T47D (cell line): ENCODE measurements around the gene ELOVL1.

Experiments used
- DNase-seq, 2 experiments: peaks; one replicate each; pipeline versions ENCODE4 v3.0.0 to v3.0.0-alpha.2; 2011 to 2012; ENCODE audit warnings: low read depth in 1 of 2, low spot score in 1 of 2
- JUND ChIP-seq: IDR thresholded peaks from 2 replicates; pipeline ENCODE4 v1.6.1; 2012; ENCODE audit warnings: low read depth
- in situ Hi-C: cut with HindIII; loops from 2 replicates; pipeline ENCODE4 v1.10.0; 2016; ENCODE audit warnings: low sequenced_read_pairs, low pct_unique_long_range_greater_than_20kb

Gene ELOVL1

DNA sequence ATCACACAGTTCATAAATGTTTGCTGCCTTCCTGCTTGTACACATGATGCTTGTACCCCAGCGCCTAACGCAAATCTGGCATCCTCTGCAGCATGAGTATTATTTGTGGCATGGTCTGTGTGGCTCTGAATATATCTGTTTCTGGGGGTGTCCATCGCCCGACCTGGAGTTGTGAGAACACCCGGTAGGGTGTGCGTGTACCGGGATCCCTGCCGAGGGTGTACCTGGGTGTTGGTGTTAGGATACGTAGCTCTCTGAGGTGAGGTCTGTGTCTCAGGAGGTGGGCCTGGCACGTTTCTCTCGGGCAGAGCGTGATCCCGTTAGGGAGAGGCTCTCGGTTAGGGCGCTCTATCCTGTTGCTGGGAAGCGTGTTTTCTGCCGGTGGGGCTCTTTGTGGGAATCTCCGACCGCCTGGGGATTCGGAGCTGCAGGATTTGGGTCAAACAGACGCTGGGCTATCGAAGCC lies 19.4 kb downstream of the ELOVL1 start:
- TF ChIP-seq JUND, result no peak
- in situ Hi-C loops, result no loop called here
- DNase-seq, result peak; percentile 23 to 52

DNA sequence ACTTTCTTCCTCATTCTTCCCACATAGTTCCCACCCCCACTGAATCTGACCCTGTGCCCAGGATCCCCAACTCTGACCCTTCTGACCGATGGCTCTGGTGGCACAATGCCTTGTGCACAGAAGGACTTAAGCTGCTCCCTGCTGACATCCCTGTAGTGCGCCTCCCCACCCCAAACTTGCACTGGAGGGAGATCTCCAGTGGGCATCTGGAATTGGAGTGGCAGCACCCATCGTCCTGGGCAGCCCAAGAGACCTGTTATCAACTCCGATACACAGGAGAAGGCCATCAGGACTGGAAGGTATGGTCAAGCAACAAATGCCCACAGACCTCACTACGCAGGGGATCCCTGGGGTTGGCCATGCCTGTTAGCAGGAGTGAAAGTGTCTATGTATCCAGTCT lies 21.2 kb downstream of the ELOVL1 start:
- TF ChIP-seq JUND, result no peak
- in situ Hi-C loops, result no loop called here

DNA sequence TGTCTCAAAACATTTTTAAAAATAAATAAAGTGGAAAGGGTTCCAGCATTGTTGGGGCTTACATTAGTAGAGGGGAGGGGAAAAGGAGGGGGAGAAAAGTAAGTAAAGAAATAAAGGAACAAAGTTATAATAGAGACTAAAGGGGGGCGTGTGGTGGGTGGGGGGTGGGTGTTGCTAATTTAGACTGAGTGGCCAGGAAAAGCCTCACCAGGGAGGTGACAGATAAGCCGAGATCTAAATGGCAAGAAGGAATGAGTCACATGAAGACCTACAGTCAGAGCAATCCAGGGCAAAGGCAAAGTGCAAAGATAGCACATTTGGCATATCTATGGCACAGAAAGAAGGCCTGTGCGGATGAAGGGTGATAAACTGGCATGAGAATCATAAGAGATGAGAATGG lies 22.7 kb downstream of the ELOVL1 start:
- no peak for TF ChIP-seq JUND
- in situ Hi-C loops, result no loop called here
- no peak for DNase-seq

More for the DNA sequence above, 21.2 kb downstream of the ELOVL1 start:
- no peak for DNase-seq

DNA sequence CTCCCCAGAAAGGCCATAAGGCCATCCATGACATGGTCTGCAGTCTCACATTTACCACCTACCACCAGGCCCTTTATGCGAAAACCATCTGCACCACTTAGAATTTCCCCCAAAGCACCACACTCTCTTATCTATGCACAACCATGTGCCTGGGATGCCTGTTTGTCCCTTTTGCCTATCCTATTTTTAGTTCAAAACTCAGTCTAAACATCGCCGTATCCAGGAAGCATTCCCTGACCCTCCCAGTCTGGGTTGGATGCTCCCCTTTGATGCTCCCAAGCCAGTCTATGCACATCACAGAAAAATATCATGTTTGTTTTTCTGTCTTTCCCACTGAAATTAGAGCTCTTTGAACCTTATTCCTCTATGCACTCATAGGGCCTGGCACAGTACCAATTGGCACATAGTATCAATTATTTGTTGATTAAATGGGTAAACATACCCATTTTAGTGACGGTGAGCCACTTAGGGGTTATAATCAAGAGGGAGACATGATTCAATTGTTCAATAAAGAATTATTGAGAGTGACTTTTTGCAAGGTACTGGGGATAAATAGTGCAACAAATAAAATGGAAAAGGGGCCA lies 23.5 kb downstream of the ELOVL1 start:
- DNase-seq, result no peak
- TF ChIP-seq JUND, result no peak
- in situ Hi-C loops, result no loop called here

DNA sequence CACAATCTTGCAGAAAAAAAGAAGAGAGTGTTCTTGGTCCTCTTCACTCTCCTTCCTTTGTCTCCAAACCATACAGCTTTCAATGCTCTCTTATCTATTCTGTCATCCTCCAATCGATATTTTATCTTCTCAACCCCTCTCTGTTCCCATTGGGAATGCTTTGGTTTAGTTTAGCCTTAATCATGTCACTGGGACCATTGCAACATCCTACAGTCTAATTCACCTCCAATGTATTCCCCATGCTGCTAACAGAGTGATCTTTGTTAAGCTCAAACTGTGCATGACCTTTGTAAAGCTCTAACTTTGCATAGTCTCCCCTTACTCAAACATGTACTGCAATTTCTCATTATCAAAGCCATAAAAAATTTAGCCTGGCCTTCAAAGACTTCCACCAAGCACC lies 27.3 kb downstream of the ELOVL1 start:
- no peak for TF ChIP-seq JUND
- DNase-seq, result no peak
- in situ Hi-C loops, result no loop called here

DNA sequence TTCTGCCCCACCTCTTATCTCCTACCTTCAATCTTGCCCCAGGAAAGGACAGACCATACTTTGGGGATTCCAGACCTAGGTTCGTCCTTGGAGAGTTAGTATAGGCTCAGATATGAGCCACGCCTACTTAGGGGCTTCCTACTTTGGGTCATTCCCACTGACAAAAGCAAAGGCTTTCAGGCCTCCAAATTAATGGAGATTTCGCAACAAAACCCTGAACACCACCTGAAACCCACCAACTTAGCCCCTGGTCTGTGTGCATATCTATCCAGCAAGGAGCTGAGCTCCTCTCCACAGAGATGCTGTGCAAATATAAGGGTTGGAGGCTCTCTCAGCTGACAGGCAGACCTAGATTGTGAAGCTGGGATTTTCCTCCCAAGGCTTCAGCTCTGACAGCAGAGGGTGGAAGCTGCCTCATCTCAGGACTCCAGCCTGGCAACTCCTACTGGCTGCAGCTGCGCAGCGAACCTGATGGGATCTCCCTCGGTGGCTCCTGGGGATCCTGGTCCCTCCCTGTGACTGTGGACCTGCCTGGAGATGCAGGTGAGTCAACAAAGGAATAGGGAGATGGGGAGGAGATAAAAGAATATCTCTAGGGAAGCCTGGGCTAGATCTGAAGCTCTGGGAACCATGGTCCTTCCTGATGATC lies 28.1 kb downstream of the ELOVL1 start:
- in situ Hi-C loops, result no loop called here
- no peak for DNase-seq
- TF ChIP-seq JUND, result no peak

DNA sequence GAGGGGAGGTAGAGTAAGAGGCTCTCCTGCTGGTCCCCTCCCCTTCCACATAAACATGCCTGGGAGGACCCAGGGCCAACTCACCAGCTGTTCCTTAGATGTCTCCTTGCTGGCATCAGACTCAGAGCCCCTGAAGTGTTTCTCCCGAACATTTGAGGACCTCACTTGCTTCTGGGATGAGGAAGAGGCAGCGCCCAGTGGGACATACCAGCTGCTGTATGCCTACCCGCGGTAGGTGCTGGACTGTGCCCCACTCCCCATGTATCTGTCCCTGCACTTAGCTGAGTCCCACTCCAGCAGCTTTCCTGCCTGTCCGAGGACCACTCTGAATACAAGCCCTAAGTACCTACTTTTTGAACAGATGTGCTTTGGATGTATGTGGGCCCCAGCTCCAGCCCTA lies 29.8 kb downstream of the ELOVL1 start:
- TF ChIP-seq JUND, result no peak
- in situ Hi-C loops, result no loop called here
- DNase-seq, result no peak

DNA sequence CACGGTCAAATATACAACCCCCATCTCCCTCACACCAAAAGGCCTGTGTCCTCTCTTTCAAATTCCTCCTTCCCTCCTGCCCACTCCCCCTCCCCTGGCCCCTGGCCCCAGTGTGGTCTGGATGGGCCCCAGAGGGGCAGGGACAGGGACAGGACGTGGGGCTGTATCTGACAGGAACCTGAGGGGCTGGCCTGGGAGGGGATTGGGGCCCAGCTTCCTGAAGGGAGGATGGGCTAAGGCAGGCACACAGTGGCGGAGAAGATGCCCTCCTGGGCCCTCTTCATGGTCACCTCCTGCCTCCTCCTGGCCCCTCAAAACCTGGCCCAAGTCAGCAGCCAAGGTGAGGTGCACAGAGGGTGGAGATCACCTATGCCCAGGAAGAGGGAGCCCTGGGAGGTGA lies 30.2 kb downstream of the ELOVL1 start, which contains the start of gene MPL:
MPL (plus strand) TSS at position 231 of the 400 bp plus-strand sequence; CDS start at position 262, 31 bp downstream.
- DNase-seq, result no peak
- in situ Hi-C loops, result no loop called here
- no peak for TF ChIP-seq JUND

DNA sequence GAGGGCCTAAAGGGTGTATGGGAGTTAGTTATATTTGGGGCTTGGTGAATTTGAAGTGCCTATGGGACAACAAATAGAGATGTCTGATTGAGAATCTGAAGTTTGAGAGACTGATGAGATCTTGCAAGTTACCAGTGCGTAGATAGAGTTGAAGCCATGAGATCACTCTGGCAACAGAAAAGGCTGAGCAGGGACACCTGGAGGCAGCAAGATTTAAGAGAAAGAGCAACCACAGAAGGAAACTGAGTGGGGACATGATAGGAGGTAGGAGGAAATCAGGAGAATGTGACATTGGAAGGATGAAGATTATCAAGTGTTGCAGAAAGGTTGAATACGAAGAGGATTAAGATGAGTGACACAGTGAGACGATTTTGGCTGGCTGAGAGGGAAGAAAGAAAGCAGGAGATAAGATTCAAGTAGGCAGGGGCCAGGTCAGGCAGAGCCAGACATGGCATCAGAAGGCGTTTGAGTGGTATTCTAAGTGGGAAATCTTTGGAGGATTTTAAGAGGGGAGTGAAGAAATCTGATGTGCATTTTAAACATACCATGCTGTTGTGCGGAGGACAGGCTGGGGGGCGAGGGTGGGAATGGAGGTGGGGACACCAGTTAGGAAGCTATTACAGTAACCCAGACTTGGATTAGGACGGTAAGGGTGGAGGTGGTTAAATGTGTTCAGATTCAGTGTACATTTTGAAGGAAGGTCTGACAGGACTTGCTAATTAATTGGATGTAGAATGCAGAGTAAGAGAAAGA lies 33.2 kb downstream of the ELOVL1 start:
- no peak for TF ChIP-seq JUND
- no peak for DNase-seq
- in situ Hi-C loops, result no loop called here

DNA sequence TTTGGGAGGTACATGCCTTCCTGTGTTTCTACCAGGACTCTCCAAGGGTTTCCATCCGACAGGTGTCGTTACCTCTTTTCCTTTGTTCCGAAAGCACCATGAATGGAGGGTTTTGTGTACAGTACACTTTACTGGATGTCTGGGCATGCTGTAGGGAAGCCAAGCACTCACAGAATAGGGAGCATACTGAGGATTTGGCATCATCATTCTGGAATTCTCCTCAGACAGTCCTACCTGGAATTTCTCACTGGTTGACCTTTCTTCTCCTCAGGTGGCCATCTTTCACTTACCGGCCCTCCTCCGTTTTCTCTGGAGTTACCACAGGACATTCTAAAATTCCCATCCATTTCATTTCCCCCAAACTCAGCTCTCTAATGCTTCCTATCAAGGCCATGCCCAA lies 36.1 kb downstream of the ELOVL1 start:
- DNase-seq, result no peak
- no peak for TF ChIP-seq JUND
- in situ Hi-C loops, result no loop called here

DNA sequence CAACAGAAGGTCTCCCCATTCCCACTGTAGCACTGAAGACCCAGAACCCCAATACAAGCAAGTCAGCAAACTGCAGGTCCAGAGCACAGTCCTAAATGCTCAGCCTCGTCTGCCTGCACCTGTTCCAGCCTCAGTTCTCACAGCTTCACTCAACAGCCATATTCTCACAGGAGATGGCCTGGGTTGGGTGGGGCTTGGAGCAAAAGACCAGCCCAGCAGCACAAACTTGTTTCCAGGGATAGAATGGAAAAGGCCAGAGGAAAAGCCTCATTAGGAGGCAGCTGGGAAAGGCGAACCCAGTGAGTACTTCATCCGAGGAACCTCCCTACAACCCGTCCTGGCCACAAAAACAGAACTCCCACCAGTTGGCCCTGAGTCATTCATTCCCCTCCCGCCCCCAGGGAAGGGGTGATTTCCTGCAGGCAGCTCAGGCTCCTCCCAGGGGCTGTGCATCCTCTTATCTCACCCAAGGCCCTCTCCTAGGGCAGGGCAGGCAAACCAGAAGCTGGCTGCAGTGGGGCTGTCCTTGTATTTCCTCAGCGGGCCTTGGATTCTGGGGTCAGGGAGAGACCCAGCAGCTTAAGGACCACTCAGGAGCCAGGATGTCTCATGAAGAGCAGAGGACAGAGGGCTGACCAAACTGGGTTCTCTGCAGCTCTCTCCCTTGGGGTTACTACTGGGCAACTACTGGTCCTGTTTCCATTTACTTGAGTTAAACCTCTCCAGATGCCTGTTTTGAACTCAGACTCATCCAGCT lies 37.6 kb downstream of the ELOVL1 start:
- in situ Hi-C loops, result no loop called here
- DNase-seq, result peak in 1 of 2 experiments; percentile 20
- no peak for TF ChIP-seq JUND

DNA sequence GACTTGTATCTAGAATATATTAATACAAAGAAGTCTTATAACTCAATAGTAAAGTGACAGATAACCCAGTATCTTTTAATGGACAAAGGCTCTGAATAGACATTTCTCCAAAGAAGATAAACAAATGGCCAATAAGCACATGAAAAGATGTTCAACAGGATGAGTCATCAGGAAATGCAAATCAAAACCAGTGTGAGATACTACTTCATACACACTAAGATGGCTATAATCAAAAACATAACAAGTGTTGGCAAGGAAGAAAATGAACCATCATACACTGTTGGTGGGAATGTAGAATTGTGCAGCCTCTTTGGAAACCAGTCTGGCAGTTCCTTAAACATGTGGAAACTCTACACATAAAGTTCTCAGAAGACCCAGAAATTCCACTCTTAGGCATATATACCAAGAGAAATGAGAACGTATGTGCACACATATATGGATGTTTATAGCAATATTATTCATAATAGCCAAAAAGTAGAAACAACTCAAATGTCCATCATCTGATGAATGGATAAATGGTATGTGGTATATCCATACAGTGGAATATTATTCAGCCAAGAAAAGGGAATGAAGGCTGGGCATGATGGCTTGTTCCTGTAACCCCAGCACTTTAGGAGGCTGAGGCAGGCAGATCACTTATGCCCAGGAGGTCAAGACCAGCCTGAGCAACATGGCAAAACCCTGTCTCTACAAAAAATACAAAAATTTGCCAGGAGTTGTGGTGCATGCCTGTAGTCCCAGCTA lies 40.1 kb downstream of the ELOVL1 start:
- in situ Hi-C loops, result no loop called here
- DNase-seq, result no peak
- TF ChIP-seq JUND, result no peak
